Ectodermal cell (in vitro differentiated cells): ENCODE data around the gene ITGB5.

ENCODE experiments used
- H3K27ac ChIP-seq: 2 replicates; pipeline ENCODE4 v1.7.0; 2013; ENCODE audit warnings: mild to moderate bottlenecking, low read depth, low read length; ENCODE audit not compliant: insufficient read depth, poor library complexity, severe bottlenecking
- H3K27me3 ChIP-seq: 2 replicates; pipeline ENCODE4 v1.7.0; 2013; ENCODE audit warnings: mild to moderate bottlenecking, low read length; ENCODE audit not compliant: insufficient read depth, control insufficient read depth, poor library complexity, severe bottlenecking
- H3K36me3 ChIP-seq: one replicate; pipeline ENCODE4 v1.7.0; 2013; ENCODE audit warnings: low read length; ENCODE audit not compliant: control insufficient read depth, insufficient read depth
- H3K4me1 ChIP-seq: one replicate; pipeline ENCODE4 v1.7.0; 2013; ENCODE audit warnings: low read length; ENCODE audit not compliant: control insufficient read depth, insufficient read depth
- H3K4me3 ChIP-seq: 2 replicates; pipeline ENCODE4 v1.7.0; 2013; ENCODE audit warnings: low read depth, low read length, control low read depth; ENCODE audit not compliant: insufficient read depth
- H3K9me3 ChIP-seq: 2 replicates; pipeline ENCODE4 v1.7.0; 2013; ENCODE audit warnings: mild to moderate bottlenecking, low read length, moderate library complexity; ENCODE audit not compliant: control insufficient read depth
- WGBS, 2 experiments: methylation state at CpG; one replicate each; pipeline ENCODE4 v1.1.7; 2013; ENCODE audit warnings: missing lambda C conversion rate in 2 of 2; 5-methylcytosine and 5-hydroxymethylcytosine counted together

The ITGB5 gene

GRCh38 chr3:124730129-124730940 lies 156.8 kb downstream of the ITGB5 start, which contains the start of gene UMPS:
Gene UMPS (plus strand): TSS chr3:124730452. CDS start chr3:124730472, 20 bp downstream.
- Histone ChIP-seq H3K27me3 (peaks cover 37% of the 10 kb centered on the region), H3K9me3 (no peaks in the 10 kb centered on the region), H3K27ac (peak within 1 kb of the TSS; percentile 40), H3K4me1 (peaks cover 7% of the 10 kb centered on the region), H3K4me3 (peak within 1 kb of the TSS; percentile 71), H3K36me3 (no peaks in the 10 kb centered on the region)
- WGBS, 2 experiments, result 1 to 2% methylated on average over 44 of the region's 44 CpGs

- no peaks in the 10 kb centered on the region for H3K36me3 ChIP-seq
- 90 to 91% methylated on average over 2 of the region's 2 CpGs for WGBS, 2 experiments
- H3K27me3 ChIP-seq, result peaks cover 29% of the 10 kb centered on the region
- no peaks in the 10 kb centered on the region for H3K9me3 ChIP-seq
- no peak overlapping the region for H3K4me3 ChIP-seq
- H3K4me1 ChIP-seq, result no peaks in the 10 kb centered on the region
- no peak overlapping the region for H3K27ac ChIP-seq
These were observed 164.6 kb downstream of the ITGB5 start for GRCh38 chr3:124722589-124722988.

DNA sequence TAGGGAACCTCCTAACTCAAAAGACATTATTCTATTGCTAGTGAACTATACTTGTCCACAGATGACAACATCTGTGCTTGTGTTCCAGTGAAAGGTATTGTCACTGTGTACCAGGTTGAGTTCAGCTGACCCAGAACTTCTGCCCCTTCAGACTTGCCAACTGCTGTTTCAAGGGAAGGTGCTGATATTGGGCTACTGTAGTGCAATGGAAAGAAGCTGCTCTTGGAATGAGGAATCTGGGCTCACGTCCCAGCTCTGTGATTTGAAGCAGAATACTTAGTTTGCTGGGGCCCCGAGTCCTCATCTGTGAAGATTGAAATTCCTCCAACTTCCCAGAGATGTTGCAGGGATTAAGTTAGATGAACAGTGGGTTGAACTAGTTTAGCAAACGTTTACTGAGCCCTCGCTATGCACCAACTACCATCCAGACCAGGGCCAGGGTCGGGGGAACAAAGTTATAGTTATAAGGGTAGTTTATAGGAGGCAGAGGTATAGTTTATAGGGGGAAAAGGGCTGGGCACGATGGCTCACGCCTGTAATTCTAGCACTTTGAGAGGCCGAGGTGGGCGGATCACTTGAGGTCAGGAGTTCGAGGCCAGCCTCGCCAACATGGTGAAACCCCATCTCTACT lies 172.8 kb downstream of the ITGB5 start:
- no peak overlapping the region for H3K27ac ChIP-seq
- H3K4me3 ChIP-seq, result no peak overlapping the region
- H3K27me3 ChIP-seq, result no peaks in the 10 kb centered on the region
- no peaks in the 10 kb centered on the region for H3K36me3 ChIP-seq
- no peaks in the 10 kb centered on the region for H3K4me1 ChIP-seq
- WGBS, 2 experiments, result 91% methylated on average over 11 of the region's 11 CpGs
- peaks cover 2% of the 10 kb centered on the region for H3K9me3 ChIP-seq
